Measurements from ENCODE around the gene TOM1.

- TF ChIP-seq, protein P1, sequence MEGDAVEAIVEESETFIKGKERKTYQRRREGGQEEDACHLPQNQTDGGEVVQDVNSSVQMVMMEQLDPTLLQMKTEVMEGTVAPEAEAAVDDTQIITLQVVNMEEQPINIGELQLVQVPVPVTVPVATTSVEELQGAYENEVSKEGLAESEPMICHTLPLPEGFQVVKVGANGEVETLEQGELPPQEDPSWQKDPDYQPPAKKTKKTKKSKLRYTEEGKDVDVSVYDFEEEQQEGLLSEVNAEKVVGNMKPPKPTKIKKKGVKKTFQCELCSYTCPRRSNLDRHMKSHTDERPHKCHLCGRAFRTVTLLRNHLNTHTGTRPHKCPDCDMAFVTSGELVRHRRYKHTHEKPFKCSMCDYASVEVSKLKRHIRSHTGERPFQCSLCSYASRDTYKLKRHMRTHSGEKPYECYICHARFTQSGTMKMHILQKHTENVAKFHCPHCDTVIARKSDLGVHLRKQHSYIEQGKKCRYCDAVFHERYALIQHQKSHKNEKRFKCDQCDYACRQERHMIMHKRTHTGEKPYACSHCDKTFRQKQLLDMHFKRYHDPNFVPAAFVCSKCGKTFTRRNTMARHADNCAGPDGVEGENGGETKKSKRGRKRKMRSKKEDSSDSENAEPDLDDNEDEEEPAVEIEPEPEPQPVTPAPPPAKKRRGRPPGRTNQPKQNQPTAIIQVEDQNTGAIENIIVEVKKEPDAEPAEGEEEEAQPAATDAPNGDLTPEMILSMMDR (conservative IDR thresholded peaks at IDR 0.05; ENCODE audit: low read length): no peak
- TF ChIP-seq EZH2phosphoT487 (IDR thresholded peaks at IDR 0.05; ENCODE audit: borderline replicate concordance, low read depth, low read length): no peak
Observed at GRCh38 chr22:35269630-35270029, 30.1 kb upstream of the TOM1 start.

Data from OCI-LY7 (cell line).